Neural progenitor cell (in vitro differentiated cells): ENCODE data around the gene TENM3. TPM values are rescaled to one million over a fixed set of nuclear protein-coding genes. Genes with fewer than 3 reads are reported as not detected.

ENCODE experiments used
- DNase-seq: peaks from one replicate; pipeline ENCODE4 v3.0.0-alpha.2; 2016; ENCODE audit warnings: low spot score
- H2AFZ ChIP-seq: fragments of 200-600 bp; sonication (generic); replicated peaks from 2 replicates; pipeline ENCODE4 v1.6.1; 2016; ENCODE audit warnings: antibody characterized with exemption
- H3F3A ChIP-seq: fragments of 200-600 bp; sonication (generic); 2 replicates; pipeline ENCODE4 v1.6.1; 2016; ENCODE audit warnings: antibody characterized with exemption, low read depth
- H3K27ac ChIP-seq: fragments of 200-600 bp; sonication (generic); 2 replicates; pipeline ENCODE4 v1.5.1; 2016; ENCODE audit warnings: mild to moderate bottlenecking
- H3K27me3 ChIP-seq: fragments of 200-600 bp; sonication (generic); 2 replicates; pipeline ENCODE4 v1.6.1; 2016; ENCODE audit warnings: mild to moderate bottlenecking, moderate library complexity
- H3K36me3 ChIP-seq: fragments of 200-600 bp; sonication (generic); 2 replicates; pipeline ENCODE4 v1.5.1; 2016
- H3K4me1 ChIP-seq: fragments of 200-600 bp; sonication (generic); 2 replicates; pipeline ENCODE4 v1.6.1; 2016; ENCODE audit warnings: mixed run types
- H3K4me2 ChIP-seq: fragments of 200-600 bp; sonication (generic); 2 replicates; pipeline ENCODE4 v1.6.1; 2016
- H3K4me3 ChIP-seq: fragments of 200-600 bp; sonication (generic); 2 replicates; pipeline ENCODE4 v1.5.1; 2016
- H3K79me2 ChIP-seq: fragments of 200-600 bp; sonication (generic); 2 replicates; pipeline ENCODE4 v1.6.1; 2016; ENCODE audit warnings: low read depth
- H3K9ac ChIP-seq: fragments of 200-600 bp; sonication (generic); 2 replicates; pipeline ENCODE4 v1.6.1; 2016
- H3K9me3 ChIP-seq: fragments of 200-600 bp; sonication (generic); 2 replicates; pipeline ENCODE4 v1.5.1; 2016; ENCODE audit warnings: low read depth
- H4K20me1 ChIP-seq: fragments of 200-600 bp; sonication (generic); 2 replicates; pipeline ENCODE4 v1.6.1; 2016; ENCODE audit warnings: low read depth
- H3K27ac Mint-ChIP-seq: 3 replicates; pipeline ENCODE4 v1.8.0; 2021; ENCODE audit warnings: mixed read lengths
- H3K27me3 Mint-ChIP-seq: 2 replicates; pipeline ENCODE4 v1.8.0; 2022; ENCODE audit warnings: low read depth, mild to moderate bottlenecking, inconsistent platforms, moderate library complexity, mixed read lengths; ENCODE audit not compliant: insufficient read depth
- H3K36me3 Mint-ChIP-seq: 3 replicates; pipeline ENCODE4 v1.8.0; 2021; ENCODE audit warnings: mixed read lengths
- H3K4me1 Mint-ChIP-seq: 3 replicates; pipeline ENCODE4 v1.8.0; 2021; ENCODE audit warnings: mixed read lengths
- H3K4me3 Mint-ChIP-seq: 3 replicates; pipeline ENCODE4 v1.8.0; 2021; ENCODE audit warnings: mild to moderate bottlenecking, moderate library complexity, mixed read lengths
- H3K9me3 Mint-ChIP-seq: 3 replicates; pipeline ENCODE4 v1.8.0; 2020; ENCODE audit warnings: mixed read lengths
- EZH2 ChIP-seq: fragments of 200-600 bp; sonication (generic); IDR thresholded peaks from 2 replicates; pipeline ENCODE4 v1.6.1; 2017; ENCODE audit warnings: antibody characterized with exemption, mild to moderate bottlenecking, moderate library complexity
- EZH2phosphoT487 ChIP-seq: fragments of 200-600 bp; sonication (generic); IDR thresholded peaks from 2 replicates; pipeline ENCODE4 v1.6.1; 2017; ENCODE audit warnings: antibody characterized with exemption
- total RNA-seq: library from RNA; depleted of rRNA; stranded (reverse); fragments of >200 nt; gene quantifications from 2 replicates; pipeline ENCODE4 v1.2.3, GENCODE V29; 2015; ENCODE audit warnings: low replicate concordance
- TF ChIP-seq, protein P1 (sequence below): fragments of 200-600 bp; sonication (generic); IDR thresholded peaks from 2 replicates; pipeline ENCODE4 v1.5.1; 2017; ENCODE audit warnings: antibody characterized with exemption, mild to moderate bottlenecking

Gene TENM3
- total RNA-seq, 1 donor from 2014 or later, result 78.7 TPM

DNA sequence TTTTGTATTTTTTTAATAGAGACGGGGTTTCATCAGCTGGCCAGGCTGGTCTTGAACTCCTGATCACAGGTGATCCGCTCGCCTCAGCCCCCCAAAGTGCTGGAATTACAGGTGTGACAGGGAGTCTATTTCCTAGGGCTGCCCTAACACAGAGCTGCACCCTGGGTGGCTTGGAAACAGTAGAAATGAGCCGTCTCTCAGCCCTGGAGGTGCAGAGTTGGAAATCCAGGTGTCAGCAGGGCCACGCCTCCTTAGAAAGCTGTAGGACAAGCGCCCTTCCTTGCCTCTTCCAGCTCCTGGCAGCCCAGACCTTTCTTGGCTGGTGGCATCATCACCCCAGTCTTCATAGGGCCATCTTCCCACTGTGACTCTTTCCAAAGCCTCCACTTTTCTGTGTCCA, 602.4 kb downstream of the TENM3 start:
- no peak for DNase-seq
- H3K27ac ChIP-seq, result no peak overlapping the region
- no peak overlapping the region for H3K9ac ChIP-seq
- no peaks in the 10 kb centered on the region for H4K20me1 ChIP-seq
- no peak overlapping the region for H3K4me3 Mint-ChIP-seq
- H3K4me2 ChIP-seq, result no peak overlapping the region
- no peaks in the 10 kb centered on the region for H3K27me3 ChIP-seq
- TF ChIP-seq, protein P1, sequence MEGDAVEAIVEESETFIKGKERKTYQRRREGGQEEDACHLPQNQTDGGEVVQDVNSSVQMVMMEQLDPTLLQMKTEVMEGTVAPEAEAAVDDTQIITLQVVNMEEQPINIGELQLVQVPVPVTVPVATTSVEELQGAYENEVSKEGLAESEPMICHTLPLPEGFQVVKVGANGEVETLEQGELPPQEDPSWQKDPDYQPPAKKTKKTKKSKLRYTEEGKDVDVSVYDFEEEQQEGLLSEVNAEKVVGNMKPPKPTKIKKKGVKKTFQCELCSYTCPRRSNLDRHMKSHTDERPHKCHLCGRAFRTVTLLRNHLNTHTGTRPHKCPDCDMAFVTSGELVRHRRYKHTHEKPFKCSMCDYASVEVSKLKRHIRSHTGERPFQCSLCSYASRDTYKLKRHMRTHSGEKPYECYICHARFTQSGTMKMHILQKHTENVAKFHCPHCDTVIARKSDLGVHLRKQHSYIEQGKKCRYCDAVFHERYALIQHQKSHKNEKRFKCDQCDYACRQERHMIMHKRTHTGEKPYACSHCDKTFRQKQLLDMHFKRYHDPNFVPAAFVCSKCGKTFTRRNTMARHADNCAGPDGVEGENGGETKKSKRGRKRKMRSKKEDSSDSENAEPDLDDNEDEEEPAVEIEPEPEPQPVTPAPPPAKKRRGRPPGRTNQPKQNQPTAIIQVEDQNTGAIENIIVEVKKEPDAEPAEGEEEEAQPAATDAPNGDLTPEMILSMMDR, result no peak
- TF ChIP-seq EZH2phosphoT487 (no peak), EZH2 (no peak)
- H3K36me3 Mint-ChIP-seq, result no peaks in the 10 kb centered on the region
- H3K79me2 ChIP-seq, result no peaks in the 10 kb centered on the region
- no peak overlapping the region for H3K27ac Mint-ChIP-seq
- H2AFZ ChIP-seq, result no peak overlapping the region
- no peak overlapping the region for H3K4me3 ChIP-seq
- peaks cover 8% of the 10 kb centered on the region for H3K27me3 Mint-ChIP-seq
- no peaks in the 10 kb centered on the region for H3K9me3 ChIP-seq
- peaks cover 5% of the 10 kb centered on the region for H3K9me3 Mint-ChIP-seq
- peaks cover 5% of the 10 kb centered on the region for H3K4me1 Mint-ChIP-seq
- H3F3A ChIP-seq, result no peaks in the 10 kb centered on the region
- peaks cover 9% of the 10 kb centered on the region for H3K4me1 ChIP-seq
- no peaks in the 10 kb centered on the region for H3K36me3 ChIP-seq

DNA sequence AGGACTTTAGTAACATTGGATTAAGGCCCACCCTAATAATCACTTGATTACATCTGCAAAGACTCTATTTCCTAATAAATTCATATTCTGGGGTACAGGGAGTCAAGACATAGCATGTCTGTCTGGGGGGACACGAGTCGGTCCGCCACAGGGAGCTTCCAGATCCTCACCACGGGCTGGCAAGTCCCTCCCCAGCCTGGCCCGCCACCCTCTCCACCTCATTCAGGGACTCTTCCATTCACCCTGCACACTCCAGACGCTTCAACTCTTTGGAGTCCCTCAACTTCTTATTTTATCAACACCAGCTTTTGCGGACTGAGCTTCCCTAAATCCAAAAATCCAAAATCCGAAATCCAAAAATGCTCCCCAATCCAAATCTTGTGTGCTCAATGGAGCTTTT, 602.8 kb downstream of the TENM3 start:
- no peaks in the 10 kb centered on the region for H3K79me2 ChIP-seq
- no peak overlapping the region for H3K4me3 Mint-ChIP-seq
- no peaks in the 10 kb centered on the region for H3K27me3 ChIP-seq
- no peak overlapping the region for H3K4me2 ChIP-seq
- H3K4me3 ChIP-seq, result no peak overlapping the region
- no peaks in the 10 kb centered on the region for H3K36me3 ChIP-seq
- peaks cover 6% of the 10 kb centered on the region for H3K4me1 Mint-ChIP-seq
- no peaks in the 10 kb centered on the region for H4K20me1 ChIP-seq
- no peak overlapping the region for H3K9ac ChIP-seq
- TF ChIP-seq EZH2 (no peak), EZH2phosphoT487 (no peak)
- TF ChIP-seq, protein P1, result no peak
- no peaks in the 10 kb centered on the region for H3K36me3 Mint-ChIP-seq
- H3K27me3 Mint-ChIP-seq, result peaks cover 8% of the 10 kb centered on the region
- peaks cover 9% of the 10 kb centered on the region for H3K4me1 ChIP-seq
- no peak overlapping the region for H3K27ac Mint-ChIP-seq
- no peak for DNase-seq
- no peaks in the 10 kb centered on the region for H3F3A ChIP-seq
- no peak overlapping the region for H2AFZ ChIP-seq
- no peak overlapping the region for H3K27ac ChIP-seq
- H3K9me3 Mint-ChIP-seq, result peaks cover 1% of the 10 kb centered on the region
- H3K9me3 ChIP-seq, result no peaks in the 10 kb centered on the region

DNA sequence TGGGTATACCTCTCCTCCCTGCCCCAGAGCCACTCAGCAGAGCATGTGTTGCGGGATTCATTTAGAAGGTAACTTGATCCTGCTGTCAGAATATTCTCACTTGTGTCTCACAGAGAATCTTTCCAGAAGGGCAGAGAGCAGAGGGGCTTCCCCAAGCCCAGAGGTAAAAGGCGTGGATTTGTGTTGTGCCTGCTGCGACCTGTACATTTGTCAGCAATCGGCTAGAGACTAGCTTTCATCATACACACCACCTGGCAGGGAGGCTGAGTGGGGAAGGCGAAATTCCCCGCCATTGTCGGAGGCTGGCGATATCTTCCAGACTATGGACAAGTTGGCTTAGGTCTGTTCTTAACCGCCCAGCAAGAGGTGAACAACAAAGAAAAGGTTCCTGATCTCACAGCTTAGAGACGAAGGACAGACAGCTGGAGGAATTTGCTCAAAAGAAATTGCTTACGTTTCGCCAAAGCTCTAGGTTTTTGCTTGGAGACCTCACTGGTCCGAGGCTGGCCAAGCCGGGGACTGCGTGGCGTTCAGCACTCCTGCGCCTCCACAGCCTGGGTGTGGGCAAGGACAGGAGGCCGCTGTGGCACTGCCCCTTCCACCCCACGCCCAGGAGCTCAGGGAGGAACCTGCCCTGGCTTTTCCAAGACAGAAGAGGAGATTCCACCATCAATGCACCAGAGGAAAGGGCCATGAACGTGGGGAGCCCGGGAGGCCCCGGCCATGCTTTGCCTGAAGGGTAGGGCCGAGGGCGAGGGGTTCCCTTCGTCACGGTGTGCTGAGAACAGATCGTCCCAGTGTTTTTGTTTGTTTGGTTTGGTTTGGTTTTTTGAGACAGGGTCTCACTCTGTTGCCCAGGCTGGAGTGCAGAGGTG, 604.6 kb downstream of the TENM3 start:
- H3K36me3 ChIP-seq, result no peaks in the 10 kb centered on the region
- H3K27ac ChIP-seq, result no peak overlapping the region
- H3K9me3 Mint-ChIP-seq, result peaks cover 4% of the 10 kb centered on the region
- DNase-seq, result no peak
- no peaks in the 10 kb centered on the region for H3K27me3 ChIP-seq
- H3K9ac ChIP-seq, result no peak overlapping the region
- H3K4me1 ChIP-seq, result peaks cover 9% of the 10 kb centered on the region
- no peak for TF ChIP-seq EZH2phosphoT487
- TF ChIP-seq, protein P1, result no peak
- no peak for TF ChIP-seq EZH2
- H3K4me2 ChIP-seq, result no peak overlapping the region
- H4K20me1 ChIP-seq, result no peaks in the 10 kb centered on the region
- H3K79me2 ChIP-seq, result no peaks in the 10 kb centered on the region
- H3K4me3 ChIP-seq, result no peak overlapping the region
- no peaks in the 10 kb centered on the region for H3F3A ChIP-seq
- peaks cover 3% of the 10 kb centered on the region for H3K36me3 Mint-ChIP-seq
- peaks cover 5% of the 10 kb centered on the region for H3K27me3 Mint-ChIP-seq
- no peak overlapping the region for H3K27ac Mint-ChIP-seq
- H3K4me3 Mint-ChIP-seq, result no peak overlapping the region
- no peak overlapping the region for H2AFZ ChIP-seq
- H3K4me1 Mint-ChIP-seq, result peaks cover 8% of the 10 kb centered on the region
- no peaks in the 10 kb centered on the region for H3K9me3 ChIP-seq
